HG03432 (cell line): ENCODE measurements around the gene IMPA2.
A peak's percentile ranks its signal among the peaks of the same experiment; 100 is the strongest.
"Not testable (repeated sequence)": the region's sequence is repeated elsewhere in the genome, so short reads cannot be mapped to it uniquely, and the experiment has no call there.

Source experiments
- ATAC-seq: cut with Tn5 transposase; IDR thresholded peaks from one replicate; pipeline ENCODE4 v1.9.1; 2021; ENCODE audit warnings: mild to moderate bottlenecking, moderate library complexity; ENCODE audit not compliant: unreplicated experiment

Gene IMPA2

GRCh38 chr18:12067671-12068070 is 86.4 kb downstream of the IMPA2 start:
- no peak for ATAC-seq

- not testable (repeated sequence) for ATAC-seq
Observed at GRCh38 chr18:12068316-12068949, 87.1 kb downstream of the IMPA2 start.

- ATAC-seq = no peak
Observed at GRCh38 chr18:12068950-12069320, 87.6 kb downstream of the IMPA2 start.

- not testable (repeated sequence) for ATAC-seq
Observed at GRCh38 chr18:12071066-12071465, 89.8 kb downstream of the IMPA2 start.

GRCh38 chr18:12072996-12073395 is 91.7 kb downstream of the IMPA2 start:
- no peak for ATAC-seq

GRCh38 chr18:12074736-12075135 is 93.4 kb downstream of the IMPA2 start:
- no peak for ATAC-seq

- peak; percentile 71 for ATAC-seq
Observed at GRCh38 chr18:12076424-12077140, 95.3 kb downstream of the IMPA2 start.

- not testable (repeated sequence) for ATAC-seq
Observed at GRCh38 chr18:12077994-12078393, 96.7 kb downstream of the IMPA2 start.

- no peak for ATAC-seq
Observed at GRCh38 chr18:12079491-12080237, 98.4 kb downstream of the IMPA2 start.
